GM19452 (cell line): ENCODE results near the gene RASGEF1B.

Experiments used
- ATAC-seq: cut with Tn5 transposase; IDR thresholded peaks from one replicate; pipeline ENCODE4 v1.9.1; 2021; ENCODE audit not compliant: unreplicated experiment

The RASGEF1B gene

DNA sequence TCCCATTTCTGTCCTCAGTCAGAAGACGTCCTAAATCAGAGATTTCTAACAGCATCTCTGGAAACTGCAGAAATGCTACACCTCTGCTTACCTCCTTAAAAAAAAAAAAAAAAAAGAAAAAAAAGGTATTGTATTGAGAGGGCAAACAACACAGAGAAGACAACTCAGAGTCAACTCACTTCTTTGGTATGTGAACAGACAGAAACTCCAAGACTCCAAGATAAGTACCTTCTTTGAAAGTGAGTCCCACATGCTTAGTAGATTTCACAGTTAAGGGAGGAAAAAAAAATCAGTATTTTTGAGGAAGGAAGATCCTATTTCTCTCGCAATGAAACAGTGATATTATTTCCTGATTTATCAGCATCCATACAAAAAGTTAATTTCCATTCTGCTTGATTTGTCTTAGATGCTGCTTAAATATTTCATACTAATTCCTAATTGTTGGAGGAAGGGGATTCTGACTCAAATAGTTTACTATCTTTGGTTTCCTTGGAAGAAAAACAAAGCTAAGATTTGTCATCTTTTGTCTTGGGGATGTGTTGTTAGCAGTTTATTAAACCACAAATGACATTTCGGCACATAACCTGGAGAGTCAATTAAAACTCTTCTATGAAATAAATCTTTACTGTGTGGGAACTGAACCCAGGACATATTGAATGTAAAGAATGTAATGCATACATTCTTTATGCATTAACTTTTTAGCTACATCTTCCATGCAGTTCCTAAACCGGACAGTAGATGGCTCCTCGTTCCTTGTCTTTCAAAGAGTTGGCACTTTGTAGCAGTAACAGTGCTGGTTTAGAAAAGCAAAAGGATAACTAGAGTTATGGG lies 4.7 kb downstream of the RASGEF1B start:
- ATAC-seq, result no peak

DNA sequence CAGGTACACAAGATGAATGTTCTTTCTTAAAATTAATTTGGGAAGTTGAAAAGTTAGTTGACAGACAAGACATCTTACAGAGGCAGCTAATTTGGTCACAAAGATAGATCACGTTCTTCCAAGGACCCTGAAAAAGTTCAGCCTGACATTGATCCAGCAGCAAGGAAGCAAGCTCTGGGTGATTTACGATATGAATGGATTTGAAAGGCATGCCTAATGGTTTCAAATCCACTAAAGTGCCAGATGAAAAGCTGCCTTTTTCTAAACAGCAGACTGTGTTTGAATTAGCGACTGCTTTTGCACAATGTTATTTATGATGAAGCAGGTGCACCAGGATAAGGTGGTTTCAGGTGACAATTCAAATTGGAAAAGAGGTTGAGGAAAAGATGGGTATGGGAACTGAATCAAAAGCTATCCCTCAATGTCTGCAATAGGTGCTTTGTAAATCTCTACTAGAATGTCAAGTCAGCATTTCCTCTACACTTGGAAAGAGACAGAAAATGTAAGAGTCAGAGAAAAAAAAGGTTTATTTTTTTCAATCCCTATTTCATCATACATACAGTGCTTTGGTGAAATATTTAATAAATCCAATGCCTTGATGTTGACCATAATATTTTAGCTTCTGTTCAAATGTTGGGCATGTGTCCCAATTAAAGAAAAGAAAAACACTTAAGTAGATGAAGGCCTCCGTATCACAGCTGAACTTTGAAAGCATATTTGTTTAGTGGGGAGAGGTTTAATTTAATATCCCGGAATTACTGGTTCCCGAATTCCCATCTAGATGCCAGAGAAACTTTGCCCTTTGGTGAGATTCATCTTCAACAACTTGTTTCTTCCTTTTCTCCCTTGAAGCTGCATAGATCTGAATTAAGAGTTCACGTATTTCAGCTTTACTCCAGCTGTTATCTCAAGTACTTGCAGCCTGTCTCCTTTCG lies 6.0 kb downstream of the RASGEF1B start:
- no peak for ATAC-seq

DNA sequence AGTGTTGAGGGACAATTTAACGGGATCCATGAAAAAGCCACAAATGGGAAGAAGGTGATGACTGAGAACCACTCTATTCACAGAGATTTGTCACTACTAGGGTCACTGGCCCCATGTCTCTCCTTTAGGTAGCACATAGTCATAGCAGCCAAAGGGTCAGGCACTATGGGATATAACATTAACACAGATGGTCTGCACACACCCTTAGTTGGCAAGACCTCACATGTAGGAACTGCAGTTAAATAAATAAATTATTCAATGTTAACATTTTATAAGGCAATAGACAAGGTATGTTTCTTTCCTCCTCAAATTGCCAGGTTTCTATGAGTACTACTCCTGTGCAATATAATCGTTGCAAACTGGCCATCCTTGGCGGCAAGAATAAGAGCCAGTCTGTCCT lies 10.9 kb downstream of the RASGEF1B start:
- ATAC-seq, result no peak

DNA sequence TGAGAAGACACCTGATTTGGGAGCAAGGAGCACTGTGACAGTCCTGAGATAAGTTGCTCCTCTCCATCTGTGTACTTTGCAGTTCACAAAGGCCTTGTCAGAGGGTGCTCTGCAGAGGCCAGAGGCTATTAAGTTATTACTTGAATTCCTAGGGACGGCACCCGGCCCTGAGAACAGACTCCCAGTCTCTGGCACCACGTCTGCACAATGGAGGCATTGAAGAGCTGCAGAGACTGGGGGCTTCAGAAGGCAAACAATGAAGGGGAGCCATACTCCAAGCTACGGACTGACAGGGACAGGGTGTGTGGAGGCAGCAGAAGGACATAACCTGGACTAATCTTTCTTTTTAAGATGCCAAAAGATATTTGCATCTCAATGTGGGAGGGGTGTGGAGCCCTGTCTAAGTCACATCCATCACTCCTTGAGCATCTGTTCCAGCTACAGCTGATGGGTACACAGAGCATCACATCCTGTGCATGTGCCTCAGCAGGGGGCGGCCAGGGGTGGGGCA lies 11.5 kb downstream of the RASGEF1B start:
- ATAC-seq, result no peak

DNA sequence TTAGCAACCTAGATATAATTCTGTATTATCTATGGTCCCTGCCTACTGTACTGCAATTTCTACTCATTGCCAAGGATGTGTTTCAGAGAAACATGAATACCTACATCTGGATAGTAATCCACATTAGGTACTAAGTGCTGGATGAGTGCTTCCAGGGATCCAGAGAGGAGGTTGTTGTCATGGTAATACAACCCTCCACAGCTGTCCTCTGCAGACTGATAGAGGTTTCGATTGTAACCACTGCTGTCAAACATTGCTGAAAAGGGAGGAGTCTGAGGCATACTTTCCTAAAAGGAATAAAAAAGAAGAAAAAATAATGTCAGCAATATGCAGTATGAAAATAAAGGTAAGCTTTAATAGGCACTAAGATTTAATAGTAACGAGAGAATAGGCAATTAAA lies 12.5 kb downstream of the RASGEF1B start:
- ATAC-seq, result no peak

DNA sequence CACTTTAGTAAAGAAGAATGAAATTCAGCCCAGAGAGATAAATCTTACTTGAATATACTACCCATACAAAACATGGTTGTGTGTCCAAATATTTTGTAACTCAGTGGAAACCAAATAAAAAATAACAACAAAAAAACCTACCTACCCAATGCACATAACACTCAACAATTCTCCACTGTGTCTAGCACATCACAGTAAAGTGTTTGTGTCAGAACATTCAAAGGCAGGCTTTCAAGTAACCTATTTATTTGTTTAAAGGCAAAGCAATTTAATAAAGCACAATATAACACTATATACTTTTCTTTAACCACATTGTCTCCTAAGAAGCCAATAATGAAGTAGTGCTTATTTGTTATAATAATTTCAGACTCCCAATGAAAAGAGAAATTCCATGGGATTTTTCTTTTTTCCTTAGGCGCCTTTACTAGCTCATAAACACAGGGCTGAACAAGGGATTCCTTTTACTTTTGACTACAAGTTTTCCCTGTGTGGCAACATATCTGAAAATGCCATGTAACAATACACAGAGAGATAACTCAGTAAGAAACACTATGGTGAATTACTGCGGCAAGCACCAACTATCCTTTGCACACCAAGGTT lies 13.7 kb downstream of the RASGEF1B start:
- ATAC-seq, result no peak

DNA sequence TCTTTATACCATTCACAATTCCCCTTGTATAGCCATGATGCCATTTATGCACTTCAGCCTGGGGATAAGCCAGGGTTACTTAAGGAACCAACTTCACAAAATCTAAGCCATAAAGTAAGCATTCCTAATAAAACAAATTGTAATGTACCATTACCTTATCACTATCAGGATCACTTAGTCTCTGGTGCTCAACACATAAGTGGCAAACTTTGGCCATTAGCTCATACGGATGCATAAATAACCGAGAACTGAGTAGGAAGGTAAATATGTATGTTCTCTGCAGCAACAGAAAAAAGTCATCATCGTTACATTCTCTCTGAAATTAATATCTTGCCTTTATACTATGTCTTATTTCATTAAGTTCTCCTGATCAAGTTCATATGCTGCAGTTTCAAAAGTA lies 14.4 kb downstream of the RASGEF1B start:
- ATAC-seq, result no peak

DNA sequence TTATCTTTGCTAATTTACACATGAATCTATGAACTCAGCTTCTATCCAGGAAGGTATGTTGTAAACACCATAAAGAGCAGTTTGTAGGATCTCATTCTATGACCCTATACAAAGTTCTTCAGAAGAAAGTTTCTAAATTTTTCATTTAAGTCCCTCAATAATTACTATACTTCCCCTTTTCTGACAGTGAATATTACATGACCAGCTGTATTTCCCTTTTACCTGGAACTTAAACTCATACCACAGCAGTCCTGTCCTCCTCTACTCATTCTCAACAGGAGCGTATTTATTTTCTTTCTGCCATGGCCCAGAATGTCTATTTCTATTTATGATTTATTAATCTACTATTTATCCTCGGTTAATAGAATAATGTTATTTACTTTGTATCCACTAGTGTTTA lies 15.8 kb downstream of the RASGEF1B start:
- no peak for ATAC-seq

DNA sequence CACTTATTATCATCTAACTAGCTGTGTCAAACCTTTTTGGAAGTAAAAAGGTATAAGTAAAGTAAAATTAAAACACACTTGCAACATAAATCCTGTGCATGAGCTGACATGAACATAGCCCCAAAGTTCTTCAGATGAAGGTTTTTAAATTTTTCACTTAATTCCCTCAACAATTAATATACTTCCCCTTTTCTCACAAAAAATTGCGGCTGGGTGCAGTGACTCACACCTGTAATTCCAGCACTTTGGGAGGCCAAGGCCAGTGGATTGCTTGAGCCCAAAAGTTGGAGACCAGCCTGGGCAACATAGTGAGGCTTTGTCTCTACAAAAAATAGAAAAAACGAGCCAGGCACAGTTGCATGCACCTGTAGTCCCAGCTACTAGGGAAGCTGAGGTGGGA lies 16.8 kb downstream of the RASGEF1B start:
- no peak for ATAC-seq

DNA sequence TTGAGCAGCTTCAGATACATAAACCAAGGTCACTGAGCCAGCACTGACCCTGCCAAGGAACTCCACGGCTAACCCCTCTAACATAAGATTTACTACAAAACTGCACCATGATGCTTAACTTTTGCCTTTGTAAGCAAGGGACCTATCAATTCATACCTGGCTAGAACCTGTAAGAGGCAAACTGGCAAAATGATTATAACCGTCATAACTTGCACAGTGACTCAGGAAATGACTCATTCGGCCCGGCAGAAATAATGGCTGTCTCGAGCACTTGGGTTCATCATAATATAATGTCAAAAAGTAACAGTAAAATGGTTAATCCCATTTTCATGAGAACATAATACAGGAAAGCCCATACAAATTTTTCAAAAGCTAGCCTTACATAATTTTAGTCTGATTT lies 17.2 kb downstream of the RASGEF1B start:
- ATAC-seq, result no peak

DNA sequence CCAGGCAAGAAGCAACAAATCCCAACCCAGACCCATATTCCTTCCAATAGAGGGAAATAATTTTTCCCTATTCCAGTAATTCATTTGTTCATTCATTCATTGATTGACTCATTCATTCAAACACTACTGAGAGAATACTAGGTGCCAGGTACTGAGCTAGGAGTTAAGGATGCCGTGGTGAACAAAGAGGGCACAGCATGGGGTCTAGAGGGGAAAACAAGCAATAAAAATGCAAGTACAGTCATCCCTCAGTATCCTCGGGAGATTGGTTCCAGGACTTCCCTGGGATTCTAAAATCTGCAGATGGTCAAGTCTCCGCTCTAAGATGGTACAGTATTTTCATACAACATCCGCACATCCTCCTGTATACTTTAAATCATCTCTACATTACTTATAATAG lies 18.7 kb downstream of the RASGEF1B start:
- ATAC-seq, result no peak

DNA sequence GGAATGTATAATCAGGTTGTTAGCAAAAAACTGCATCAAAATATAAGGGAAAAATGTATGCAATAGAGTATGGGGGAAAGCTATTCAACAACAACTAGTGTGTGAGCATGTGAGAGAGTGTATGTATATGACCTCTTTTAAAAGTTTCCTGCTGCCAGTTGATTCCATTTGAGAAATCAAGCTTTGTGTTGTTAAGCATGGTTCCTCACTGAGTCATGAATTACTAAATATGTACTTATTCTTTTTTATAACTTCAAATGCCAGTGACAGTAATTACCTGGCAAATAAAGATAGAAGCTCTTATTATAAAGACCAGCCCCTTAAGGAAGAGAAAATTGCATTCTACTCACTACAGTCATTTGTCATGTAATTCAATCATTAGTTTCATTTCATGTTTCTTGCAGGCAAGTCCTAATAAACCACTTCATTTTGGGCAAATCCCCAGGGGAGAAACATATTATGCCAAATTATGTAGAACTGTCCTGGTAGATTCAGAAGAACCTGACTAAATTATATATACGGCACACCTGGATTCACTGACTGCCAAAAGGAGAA lies 19.2 kb downstream of the RASGEF1B start:
- no peak for ATAC-seq

DNA sequence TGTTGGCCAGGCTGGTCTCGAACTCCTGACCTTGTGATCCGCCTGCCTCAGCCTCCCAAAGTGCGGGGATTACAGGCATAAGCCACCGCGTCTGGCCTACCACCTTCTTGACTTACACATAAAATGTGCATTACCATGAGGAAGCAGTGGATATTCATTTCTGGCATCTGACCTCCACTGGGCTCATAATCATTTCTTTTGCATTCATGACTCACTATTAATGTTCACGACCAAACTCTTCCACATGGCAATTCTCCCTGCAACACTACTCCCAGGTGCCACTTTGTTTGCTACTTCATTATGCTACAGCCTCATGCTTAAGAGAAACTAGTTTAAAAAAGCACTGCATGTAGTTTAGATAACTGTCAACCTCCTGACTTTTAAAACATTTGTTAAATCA lies 22.7 kb downstream of the RASGEF1B start:
- ATAC-seq, result no peak

DNA sequence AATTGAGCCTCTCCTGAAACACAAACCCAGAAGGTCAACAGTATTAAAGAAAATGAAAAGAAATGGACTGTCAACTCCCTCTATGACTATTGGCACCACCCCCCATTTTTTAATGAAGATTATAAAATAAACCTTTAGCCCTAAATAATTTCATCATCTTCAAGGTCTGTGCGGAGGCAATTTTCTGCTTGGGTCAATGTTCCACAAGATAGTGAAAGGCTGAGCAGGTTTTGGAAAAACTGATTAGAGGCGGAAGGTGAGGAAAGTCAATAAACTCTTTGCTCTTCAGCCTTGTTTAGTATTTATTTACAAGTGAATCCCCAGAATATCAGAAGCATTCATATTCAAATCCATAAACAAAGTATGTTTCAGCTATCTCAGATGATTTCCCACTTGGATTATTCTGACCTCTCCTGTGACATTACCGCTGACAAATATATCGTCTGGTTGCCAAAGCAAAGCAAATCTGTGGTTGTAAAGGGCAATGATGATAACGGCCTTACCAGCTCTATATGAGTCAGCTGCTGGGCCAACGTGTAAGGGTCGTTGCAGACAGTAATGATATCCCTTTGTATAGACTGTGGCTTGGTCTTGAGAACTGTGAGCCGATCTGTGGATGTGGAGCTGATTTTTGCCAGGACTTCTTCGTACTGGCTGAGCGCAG lies 24.0 kb downstream of the RASGEF1B start:
- no peak for ATAC-seq

DNA sequence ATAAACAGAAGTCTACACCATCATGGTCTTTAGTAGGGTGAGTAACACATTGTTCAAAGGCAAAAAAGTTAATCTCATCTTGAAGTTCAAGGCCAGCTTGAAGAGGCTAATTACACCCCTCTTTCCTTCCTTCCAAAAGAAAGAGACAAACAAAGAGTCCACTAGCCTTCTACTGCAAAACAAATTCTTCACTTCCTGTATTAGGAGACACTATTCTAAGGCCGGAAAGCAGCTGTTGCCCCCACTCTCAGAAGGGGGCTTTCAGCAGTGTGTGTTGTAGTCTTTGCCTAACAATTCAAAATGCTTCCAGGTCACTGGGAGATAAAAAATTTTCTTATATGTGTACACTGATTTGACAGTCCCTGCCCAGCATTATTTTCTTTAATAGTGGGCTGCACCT lies 25.1 kb downstream of the RASGEF1B start:
- no peak for ATAC-seq

DNA sequence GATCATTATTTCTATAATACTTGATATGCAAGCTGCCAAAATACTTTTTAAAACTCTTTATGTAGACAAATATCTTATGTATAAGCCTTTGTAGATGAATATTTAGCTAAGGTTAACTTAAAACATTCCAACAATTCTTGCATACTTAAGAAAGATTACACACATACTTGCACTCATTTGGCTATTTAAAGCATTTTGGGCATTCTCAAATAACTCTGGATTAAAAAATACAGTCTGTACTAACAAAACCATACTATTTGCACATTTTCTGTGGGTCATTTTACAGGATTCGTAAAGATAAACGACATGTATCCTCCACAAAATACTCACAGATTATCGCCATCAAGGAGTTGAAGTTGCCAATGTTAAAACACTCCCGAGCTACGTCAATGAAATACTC lies 26.5 kb downstream of the RASGEF1B start:
- ATAC-seq, result no peak

DNA sequence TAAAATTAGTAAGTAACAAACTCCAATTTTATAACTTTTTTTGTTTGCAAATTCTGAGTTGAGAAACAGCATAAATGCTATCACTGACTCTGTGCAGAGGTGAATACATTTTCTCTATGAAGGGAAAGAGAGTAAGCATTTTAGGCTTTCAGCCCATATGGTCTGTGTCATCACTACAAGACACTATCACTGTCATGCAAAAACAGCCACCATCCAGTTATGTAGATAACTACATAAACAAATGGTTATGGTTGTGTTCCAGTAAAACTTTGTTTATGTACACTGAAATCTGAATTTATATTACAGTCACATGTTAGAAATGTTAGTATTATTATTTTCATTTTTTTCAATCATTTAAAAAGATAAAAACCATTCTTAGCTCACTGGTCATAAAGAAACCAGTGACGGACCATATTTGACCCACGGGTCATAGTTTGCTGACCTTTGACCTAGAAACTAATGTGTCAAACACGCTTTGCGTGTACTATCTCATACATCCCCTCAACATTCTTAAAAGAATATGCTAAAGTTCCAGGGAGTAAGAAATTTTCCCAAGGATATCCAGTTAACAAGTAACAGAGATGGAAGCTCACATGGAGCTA lies 29.1 kb downstream of the RASGEF1B start:
- ATAC-seq, result no peak

DNA sequence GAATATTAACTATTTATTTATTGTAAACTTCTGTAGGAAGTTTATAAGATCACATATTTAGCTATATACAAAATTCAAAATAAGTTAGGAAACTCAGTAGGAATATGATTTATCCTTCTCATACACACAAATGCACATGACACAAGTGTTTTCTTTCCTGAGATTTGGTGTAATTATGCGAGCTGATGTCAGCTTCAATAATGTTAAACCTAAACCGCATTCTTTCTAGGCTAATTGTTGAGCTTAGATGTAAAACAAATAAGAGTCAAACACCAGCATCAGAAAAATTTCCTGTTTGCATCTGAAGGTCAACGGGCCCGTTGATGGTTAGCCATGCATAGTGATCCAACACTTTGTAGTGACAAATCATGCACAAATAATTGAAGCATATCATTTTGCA lies 30.8 kb downstream of the RASGEF1B start:
- ATAC-seq, result no peak

DNA sequence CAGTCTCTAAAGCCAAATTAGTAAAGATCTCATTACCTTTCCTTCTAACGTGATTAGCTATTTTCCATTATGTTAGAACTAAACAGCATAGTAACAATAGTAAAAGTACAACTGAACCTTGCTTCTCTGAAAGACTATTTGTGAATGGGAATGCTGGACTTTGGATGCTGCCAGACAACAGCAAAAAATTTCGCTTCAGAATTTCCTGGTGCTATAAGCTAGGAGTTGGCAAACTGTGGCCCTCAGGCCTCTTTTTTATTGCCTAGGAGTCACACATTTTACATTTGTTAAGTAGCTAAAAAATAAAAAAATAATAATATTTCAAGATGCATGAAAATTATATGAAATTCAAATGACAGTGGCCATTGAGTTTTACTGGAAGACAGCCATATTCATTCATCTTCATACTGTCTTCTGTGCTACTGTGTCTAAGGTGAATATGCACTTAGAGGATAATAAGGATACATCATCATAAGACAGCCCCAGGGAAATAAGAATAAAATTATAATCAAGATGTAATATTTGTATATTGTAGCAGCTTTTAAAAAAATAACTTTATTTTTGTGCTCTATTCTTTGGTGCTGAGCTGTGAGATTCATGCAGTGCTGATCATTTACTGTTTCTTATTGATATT lies 34.6 kb downstream of the RASGEF1B start:
- no peak for ATAC-seq

DNA sequence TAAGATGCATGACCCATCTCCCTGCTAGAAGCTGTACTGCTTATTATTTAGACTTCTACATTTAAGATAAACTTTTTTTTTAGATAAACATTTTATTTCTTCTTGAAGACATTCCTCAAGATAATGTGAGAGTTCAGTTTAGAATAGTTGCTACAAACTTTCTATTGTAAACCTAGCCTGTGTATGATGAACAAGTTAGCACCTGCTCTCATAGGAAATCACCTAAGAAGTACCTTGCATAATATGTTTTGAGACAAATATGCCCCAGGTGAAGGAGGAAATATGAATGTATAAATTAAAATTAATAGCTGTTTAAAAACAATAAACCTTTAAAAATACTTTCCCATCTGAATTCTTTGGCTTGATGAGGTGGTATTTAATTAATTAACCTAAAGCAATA lies 35.6 kb downstream of the RASGEF1B start:
- no peak for ATAC-seq
